Esophagus squamous epithelium (tissue), 5 donors: ENCODE measurements around the gene EPS15. TPM values are rescaled to one million over a fixed set of nuclear protein-coding genes. Genes with fewer than 3 reads are reported as not detected.

Experiments
- DNase-seq: peaks from one replicate; lab custom pipeline; 2025; lab: John Stamatoyannopoulos, UW
- H3K27ac ChIP-seq, 4 donors: fragments of 200-600 bp; sonication (generic); one replicate each; pipeline ENCODE4 v1.5.1; 2016 to 2019; ENCODE audit warnings: mild to moderate bottlenecking in 1 of 4
- H3K27me3 ChIP-seq, 4 donors: fragments of 200-600 bp; sonication (generic); 1 replicate in 3 of 4; 2 replicates in 1 of 4; pipeline versions ENCODE4 v1.5.1 to v1.6.0; 2017 to 2021; ENCODE audit warnings: antibody characterized with exemption in 1 of 4
- H3K36me3 ChIP-seq, 3 donors: fragments of 200-600 bp; sonication (generic); one replicate each; pipeline ENCODE4 v1.5.1; 2016 to 2019
- H3K4me1 ChIP-seq, 3 donors: fragments of 200-600 bp; sonication (generic); one replicate each; pipeline ENCODE4 v1.5.1; 2017 to 2019
- H3K4me3 ChIP-seq, 4 donors: fragments of 200-600 bp; sonication (generic); 1 replicate in 3 of 4; 2 replicates in 1 of 4; pipeline ENCODE4 v1.5.1; 2016 to 2019; ENCODE audit warnings: mild to moderate bottlenecking in 2 of 4, moderate library complexity in 1 of 4
- H3K9me3 ChIP-seq, 3 donors: fragments of 200-600 bp; sonication (generic); one replicate each; pipeline ENCODE4 v1.5.1; 2016 to 2019
- POLR2A ChIP-seq, 4 donors: fragments of 450-650 bp; IDR thresholded peaks; one replicate each; pipeline ENCODE4 v1.6.1; 2017; ENCODE audit warnings: antibody characterized with exemption in 4 of 4, mild to moderate bottlenecking in 4 of 4, moderate library complexity in 3 of 4
- WGBS, 2 donors: methylation state at CpG; one replicate each; pipeline ENCODE4 v1.1.5; 2018; 5-methylcytosine and 5-hydroxymethylcytosine counted together
- intact Hi-C: fragments of 100-400 bp; cut with DNase I; formaldehyde crosslinking; loops from one replicate; pipeline ENCODE4 v1.15.0; 2022
- total RNA-seq, 4 donors: library from RNA; depleted of rRNA; stranded (reverse); fragments of >200 nt; gene quantifications; one replicate each; pipeline ENCODE4 v1.1.0, GENCODE V29; 2016
- TF ChIP-seq, protein P1 (sequence below), 6 experiments: fragments of 450-650 bp in 4 of 6; fragments of 200-600 bp in 2 of 6; sonication (generic) in 2 of 6; IDR thresholded peaks; one replicate each; pipeline ENCODE4 v1.5.1; 2016 to 2019; ENCODE audit warnings: antibody characterized with exemption in 6 of 6, mild to moderate bottlenecking in 4 of 6, moderate library complexity in 4 of 6
- donor health status: DM: yes; HTN: yes; CAD: no.

Gene EPS15
- total RNA-seq, 4 donors from 2014 or later = 24.8 to 86.8 (median 46.8) TPM

GRCh38 chr1:51552929-51553807, 34.1 kb upstream of the EPS15 start:
- no peaks in the 10 kb centered on the region for H3K9me3 ChIP-seq

DNA sequence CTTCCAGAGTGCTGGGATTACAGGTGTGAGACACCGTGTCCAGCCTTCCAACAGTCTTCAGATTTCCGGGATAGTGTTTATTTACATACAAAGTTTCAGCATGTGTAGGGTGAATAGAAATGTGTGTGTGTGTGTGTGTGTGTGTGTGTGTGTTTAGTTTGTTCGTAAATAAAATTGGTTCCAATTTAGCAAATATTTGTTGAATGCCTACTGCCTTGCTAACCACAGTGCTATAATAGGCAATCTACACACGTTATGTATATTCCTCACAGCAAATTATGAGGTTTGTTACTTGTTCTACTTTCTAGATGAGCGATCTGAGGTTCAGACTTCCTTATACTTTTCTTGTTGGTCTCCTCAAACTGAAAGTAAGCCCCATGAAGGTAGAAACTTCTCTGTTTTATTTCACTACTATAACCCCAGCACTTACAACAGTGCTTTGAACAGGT, 32.8 kb upstream of the EPS15 start:
- Histone ChIP-seq H3K36me3 (no peaks in the 10 kb centered on the region), H3K4me3 (no peak overlapping the region), H3K27me3 (no peaks in the 10 kb centered on the region), H3K9me3 (no peaks in the 10 kb centered on the region), H3K27ac (no peak overlapping the region), H3K4me1 (peaks cover 0 to 10% (median 0%) of the 10 kb centered on the region in 3 donors)
- WGBS, 2 donors = 66 to 67% methylated on average over 5 of the region's 5 CpGs
- TF ChIP-seq, protein P1, sequence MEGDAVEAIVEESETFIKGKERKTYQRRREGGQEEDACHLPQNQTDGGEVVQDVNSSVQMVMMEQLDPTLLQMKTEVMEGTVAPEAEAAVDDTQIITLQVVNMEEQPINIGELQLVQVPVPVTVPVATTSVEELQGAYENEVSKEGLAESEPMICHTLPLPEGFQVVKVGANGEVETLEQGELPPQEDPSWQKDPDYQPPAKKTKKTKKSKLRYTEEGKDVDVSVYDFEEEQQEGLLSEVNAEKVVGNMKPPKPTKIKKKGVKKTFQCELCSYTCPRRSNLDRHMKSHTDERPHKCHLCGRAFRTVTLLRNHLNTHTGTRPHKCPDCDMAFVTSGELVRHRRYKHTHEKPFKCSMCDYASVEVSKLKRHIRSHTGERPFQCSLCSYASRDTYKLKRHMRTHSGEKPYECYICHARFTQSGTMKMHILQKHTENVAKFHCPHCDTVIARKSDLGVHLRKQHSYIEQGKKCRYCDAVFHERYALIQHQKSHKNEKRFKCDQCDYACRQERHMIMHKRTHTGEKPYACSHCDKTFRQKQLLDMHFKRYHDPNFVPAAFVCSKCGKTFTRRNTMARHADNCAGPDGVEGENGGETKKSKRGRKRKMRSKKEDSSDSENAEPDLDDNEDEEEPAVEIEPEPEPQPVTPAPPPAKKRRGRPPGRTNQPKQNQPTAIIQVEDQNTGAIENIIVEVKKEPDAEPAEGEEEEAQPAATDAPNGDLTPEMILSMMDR (IDR thresholded peaks at IDR 0.05) = no peak
- no peak for TF ChIP-seq POLR2A (IDR thresholded peaks at IDR 0.05)
- no peak for DNase-seq
- intact Hi-C loops = no loop called here

More at GRCh38 chr1:51552929-51553807, 34.1 kb upstream of the EPS15 start:
- no peak overlapping the region for H3K4me3 ChIP-seq
- intact Hi-C loops = no loop called here
- H3K4me1 ChIP-seq = peaks cover 0 to 13% (median 0%) of the 10 kb centered on the region in 3 donors
- TF ChIP-seq POLR2A (IDR thresholded peaks at IDR 0.05) = no peak
- TF ChIP-seq, protein P1 (IDR thresholded peaks at IDR 0.05) = no peak
- no peaks in the 10 kb centered on the region for H3K27me3 ChIP-seq
- peak overlapping the region in 1 of 4 donors; percentile 29 for H3K27ac ChIP-seq
- WGBS, 2 donors = 83 to 89% methylated on average over 9 to 10 of the region's 11 CpGs
- no peaks in the 10 kb centered on the region for H3K36me3 ChIP-seq
- no peak for DNase-seq

DNA sequence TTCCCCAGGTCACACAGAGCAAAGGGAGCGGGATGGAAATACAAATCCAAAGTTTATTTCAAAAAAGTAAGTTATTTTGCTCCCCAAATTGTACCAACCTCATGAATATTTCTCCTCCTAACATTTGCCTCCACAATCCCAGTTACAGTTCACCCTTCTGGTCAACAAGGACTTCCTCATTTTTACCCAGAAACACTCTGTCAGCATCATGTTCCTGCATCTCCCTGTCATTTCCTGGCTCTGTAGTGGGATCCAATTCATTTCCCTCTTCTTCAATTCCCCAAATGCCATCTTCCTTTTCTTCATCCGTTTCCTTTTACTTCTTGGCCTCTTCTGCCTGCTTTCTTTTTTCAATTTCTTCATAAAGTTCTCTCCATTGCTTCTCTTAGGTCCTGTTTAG, 32.0 kb upstream of the EPS15 start:
- H3K4me1 ChIP-seq = peaks cover 0 to 10% (median 0%) of the 10 kb centered on the region in 3 donors
- intact Hi-C loops = no loop called here
- no peak overlapping the region for H3K4me3 ChIP-seq
- 74 to 75% methylated on average over 2 of the region's 2 CpGs for WGBS, 2 donors
- TF ChIP-seq, protein P1 (IDR thresholded peaks at IDR 0.05) = no peak
- no peak for TF ChIP-seq POLR2A (IDR thresholded peaks at IDR 0.05)
- no peaks in the 10 kb centered on the region for H3K36me3 ChIP-seq
- DNase-seq = no peak
- no peaks in the 10 kb centered on the region for H3K9me3 ChIP-seq
- H3K27me3 ChIP-seq = no peaks in the 10 kb centered on the region
- H3K27ac ChIP-seq = peak overlapping the region in 2 of 4 donors; percentile 21 to 31

- H3K27ac ChIP-seq = no peak overlapping the region
- 77 to 78% methylated on average over 3 of the region's 3 CpGs for WGBS, 2 donors
- no peaks in the 10 kb centered on the region for H3K27me3 ChIP-seq
- H3K4me1 ChIP-seq = peaks cover 0 to 10% (median 0%) of the 10 kb centered on the region in 3 donors
- TF ChIP-seq, protein P1 (IDR thresholded peaks at IDR 0.05) = no peak
- TF ChIP-seq POLR2A (IDR thresholded peaks at IDR 0.05) = no peak
- no peak for DNase-seq
- intact Hi-C loops = no loop called here
- no peak overlapping the region for H3K4me3 ChIP-seq
- no peaks in the 10 kb centered on the region for H3K9me3 ChIP-seq
- no peaks in the 10 kb centered on the region for H3K36me3 ChIP-seq
Observed at GRCh38 chr1:51549901-51550300, 30.8 kb upstream of the EPS15 start.

GRCh38 chr1:51549016-51549619, 30.1 kb upstream of the EPS15 start:
- Histone ChIP-seq H3K27me3 (no peaks in the 10 kb centered on the region), H3K27ac (peak overlapping the region in 2 of 4 donors; percentile 17 to 55), H3K4me1 (peaks cover 0 to 10% (median 0%) of the 10 kb centered on the region in 3 donors), H3K36me3 (no peaks in the 10 kb centered on the region), H3K4me3 (no peak overlapping the region), H3K9me3 (no peaks in the 10 kb centered on the region)
- intact Hi-C loops = no loop called here
- TF ChIP-seq POLR2A (IDR thresholded peaks at IDR 0.05) = no peak
- TF ChIP-seq, protein P1 (IDR thresholded peaks at IDR 0.05) = no peak
- 57 to 79% methylated on average over 3 of the region's 3 CpGs for WGBS, 2 donors
- DNase-seq = no peak
